ACC112 (cell line): Measurements from ENCODE around the gene TMEM233.

Experiments
- H2AFZ ChIP-seq: fragments of 200-600 bp; sonication (generic); one replicate; pipeline ENCODE4 v1.6.0; 2017; ENCODE audit warnings: antibody characterized with exemption, low read length; ENCODE audit not compliant: unreplicated experiment
- H3K27ac ChIP-seq: fragments of 200-600 bp; sonication (generic); 2 replicates; pipeline ENCODE4 v1.5.1; 2014; ENCODE audit warnings: low read depth, mild to moderate bottlenecking, antibody characterized with exemption, low read length, moderate library complexity
- H3K27me3 ChIP-seq: fragments of 200-600 bp; sonication (generic); 2 replicates; pipeline ENCODE4 v1.6.1; 2014; ENCODE audit warnings: mild to moderate bottlenecking, antibody characterized with exemption, low read length, moderate library complexity, mixed read lengths; ENCODE audit not compliant: insufficient read depth
- H3K36me3 ChIP-seq: fragments of 200-600 bp; sonication (generic); 2 replicates; pipeline ENCODE4 v1.6.1; 2016; ENCODE audit warnings: mild to moderate bottlenecking, antibody characterized with exemption, low read length, moderate library complexity, mixed read lengths; ENCODE audit not compliant: insufficient read depth
- H3K4me1 ChIP-seq: fragments of 200-600 bp; sonication (generic); one replicate; pipeline ENCODE4 v1.6.1; 2016; ENCODE audit warnings: low read length, mixed read lengths; ENCODE audit not compliant: insufficient read depth, unreplicated experiment, control insufficient read depth
- H3K4me3 ChIP-seq: fragments of 200-600 bp; sonication (generic); 2 replicates; pipeline ENCODE4 v1.5.1; 2014; ENCODE audit warnings: mild to moderate bottlenecking, low read depth, low read length
- H3K79me2 ChIP-seq: fragments of 200-600 bp; sonication (generic); one replicate; pipeline ENCODE4 v1.6.0; 2016; ENCODE audit warnings: low read length; ENCODE audit not compliant: control insufficient read depth, unreplicated experiment, insufficient read depth

TMEM233 gene

GRCh38 chr12:119627686-119628085 is 34.1 kb downstream of the TMEM233 start:
- Histone ChIP-seq H3K79me2 (no peaks in the 10 kb centered on the region), H3K4me1 (peaks cover 7% of the 10 kb centered on the region), H3K4me3 (no peak overlapping the region), H3K27me3 (no peaks in the 10 kb centered on the region), H2AFZ (no peak overlapping the region), H3K27ac (no peak overlapping the region), H3K36me3 (peaks cover 5% of the 10 kb centered on the region; the same call in 1 of the 2 replicates)

- Histone ChIP-seq H3K4me1 (peaks cover 7% of the 10 kb centered on the region), H3K27me3 (no peaks in the 10 kb centered on the region), H3K27ac (no peak overlapping the region), H3K4me3 (no peak overlapping the region), H3K79me2 (no peaks in the 10 kb centered on the region), H2AFZ (no peak overlapping the region), H3K36me3 (peaks cover 8% of the 10 kb centered on the region; the same call in 1 of the 2 replicates)
Measured at GRCh38 chr12:119630223-119630780, 36.7 kb downstream of the TMEM233 start.

DNA sequence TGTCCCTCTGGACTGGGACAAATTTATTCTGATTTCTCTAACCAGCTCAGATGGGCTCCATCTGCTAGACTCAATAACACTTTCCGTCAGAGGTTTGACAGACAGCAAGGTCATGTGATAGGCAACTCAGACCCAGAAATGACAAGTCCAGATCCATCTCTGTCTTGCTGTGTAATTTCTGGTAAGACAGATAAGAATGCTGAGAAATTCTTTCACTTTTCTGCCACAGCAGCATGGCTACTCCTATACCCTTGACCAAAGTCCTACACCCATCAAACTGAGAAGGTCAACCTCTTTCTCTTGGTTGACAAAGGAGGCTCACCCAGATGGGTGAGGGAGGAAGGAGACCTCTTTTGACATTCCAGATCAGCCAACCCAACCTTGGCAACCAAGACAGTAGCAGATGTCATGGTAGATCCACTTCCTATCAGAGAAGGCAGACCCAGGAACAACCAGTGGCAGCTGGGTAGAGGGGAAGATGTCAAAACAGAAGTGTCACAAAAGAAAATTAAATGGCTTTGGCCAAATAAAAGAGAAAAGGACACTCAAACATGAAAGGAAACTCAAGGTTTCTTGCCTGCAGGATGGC is 37.5 kb downstream of the TMEM233 start:
- no peak overlapping the region for H2AFZ ChIP-seq
- peaks cover 7% of the 10 kb centered on the region for H3K4me1 ChIP-seq
- no peaks in the 10 kb centered on the region for H3K79me2 ChIP-seq
- H3K27me3 ChIP-seq: no peaks in the 10 kb centered on the region
- no peak overlapping the region for H3K27ac ChIP-seq
- peaks cover 12% of the 10 kb centered on the region; the same call in 1 of the 2 replicates for H3K36me3 ChIP-seq
- no peak overlapping the region for H3K4me3 ChIP-seq

DNA sequence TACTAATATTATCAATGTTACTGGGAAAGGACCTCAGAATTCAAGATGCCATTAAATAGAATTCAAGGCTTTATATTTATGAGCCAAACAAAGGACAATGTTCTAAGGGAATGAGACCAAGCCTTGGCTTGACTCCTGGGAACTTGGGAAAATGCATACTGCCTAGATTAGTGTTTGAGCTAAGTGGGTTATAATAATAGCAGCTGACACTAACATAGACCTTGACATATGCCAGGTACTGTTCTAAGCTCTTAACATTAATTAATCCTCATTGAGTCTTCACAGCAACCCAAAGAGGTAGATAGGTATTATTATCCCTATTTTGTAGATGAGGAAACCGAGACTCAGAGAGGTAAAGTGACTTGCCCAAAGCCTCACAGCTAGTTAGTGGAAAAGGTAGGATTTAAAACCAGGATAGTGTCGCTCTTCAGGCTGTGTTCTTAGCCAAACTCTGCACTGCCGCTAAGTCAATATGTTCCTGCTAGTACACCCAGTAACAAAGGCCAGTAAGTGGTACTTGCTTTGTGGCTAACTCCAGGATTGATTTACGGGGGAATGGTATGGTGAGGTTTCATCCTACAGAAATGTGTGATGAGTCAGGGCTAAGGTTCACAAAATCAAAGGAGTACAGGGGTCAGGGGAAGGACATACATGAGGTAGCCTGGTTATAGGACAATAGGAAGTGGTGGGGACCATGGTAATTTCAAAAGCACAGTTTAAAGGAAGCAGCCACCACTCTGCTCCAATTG is 38.5 kb downstream of the TMEM233 start:
- Histone ChIP-seq H3K4me3 (no peak overlapping the region), H3K27ac (no peak overlapping the region), H3K4me1 (peaks cover 7% of the 10 kb centered on the region), H3K27me3 (no peaks in the 10 kb centered on the region), H2AFZ (no peak overlapping the region), H3K36me3 (peaks cover 18% of the 10 kb centered on the region; the same call in 1 of the 2 replicates), H3K79me2 (no peaks in the 10 kb centered on the region)

DNA sequence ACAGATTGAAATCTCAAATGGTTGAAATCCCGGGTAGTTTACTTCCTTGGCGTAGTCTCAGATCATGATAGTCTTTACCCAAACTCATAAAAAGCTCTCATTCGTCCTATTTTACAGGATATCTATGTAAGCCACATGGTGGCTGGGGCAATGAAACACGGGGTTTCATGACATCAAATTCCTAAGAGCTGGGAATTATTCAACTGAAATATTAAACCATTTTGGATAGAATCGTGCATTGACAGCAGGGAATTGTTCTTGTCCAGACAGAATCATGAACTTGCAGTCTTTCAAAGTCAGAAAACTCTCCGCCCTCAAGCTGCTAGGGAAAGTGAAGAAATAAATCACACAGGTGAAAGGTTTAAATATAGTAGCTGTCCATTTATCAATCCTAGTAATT is 41.2 kb downstream of the TMEM233 start:
- Histone ChIP-seq H3K4me3 (no peak overlapping the region), H3K36me3 (peaks cover 15% of the 10 kb centered on the region; the same call in 1 of the 2 replicates), H3K4me1 (peaks cover 7% of the 10 kb centered on the region), H3K79me2 (no peaks in the 10 kb centered on the region), H2AFZ (no peak overlapping the region), H3K27me3 (no peaks in the 10 kb centered on the region), H3K27ac (no peak overlapping the region)

DNA sequence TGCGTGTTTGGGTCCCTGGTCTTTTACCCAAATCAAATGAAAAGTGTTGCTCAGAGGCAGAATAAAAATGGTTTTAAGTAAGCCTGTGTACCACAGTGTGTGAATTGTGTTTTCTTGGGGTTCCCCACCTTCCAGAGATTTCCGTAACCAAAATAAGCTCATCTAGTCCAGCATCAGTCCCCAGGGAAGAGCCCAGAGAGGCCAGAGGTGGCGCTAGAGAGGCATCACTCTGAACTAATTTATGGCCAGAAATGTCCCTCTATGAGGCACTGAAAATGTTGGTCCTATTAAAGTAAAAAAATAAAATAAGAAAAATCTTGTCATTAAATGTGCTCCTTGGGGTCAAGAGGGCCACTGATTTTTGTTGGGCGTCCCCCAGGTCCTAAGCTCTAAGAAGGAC is 49.4 kb downstream of the TMEM233 start:
- no peaks in the 10 kb centered on the region; the same call in 1 of the 2 replicates for H3K36me3 ChIP-seq
- no peak overlapping the region for H3K27ac ChIP-seq
- no peak overlapping the region for H3K4me3 ChIP-seq
- H2AFZ ChIP-seq: no peak overlapping the region
- no peaks in the 10 kb centered on the region for H3K27me3 ChIP-seq
- no peaks in the 10 kb centered on the region for H3K79me2 ChIP-seq
- no peaks in the 10 kb centered on the region for H3K4me1 ChIP-seq

GRCh38 chr12:119644930-119645329 is 51.4 kb downstream of the TMEM233 start:
- H3K79me2 ChIP-seq: no peaks in the 10 kb centered on the region
- no peak overlapping the region for H3K4me3 ChIP-seq
- H3K4me1 ChIP-seq: no peaks in the 10 kb centered on the region
- H3K27ac ChIP-seq: no peak overlapping the region
- no peaks in the 10 kb centered on the region for H3K27me3 ChIP-seq
- no peak overlapping the region for H2AFZ ChIP-seq
- no peaks in the 10 kb centered on the region; the same call in 1 of the 2 replicates for H3K36me3 ChIP-seq

DNA sequence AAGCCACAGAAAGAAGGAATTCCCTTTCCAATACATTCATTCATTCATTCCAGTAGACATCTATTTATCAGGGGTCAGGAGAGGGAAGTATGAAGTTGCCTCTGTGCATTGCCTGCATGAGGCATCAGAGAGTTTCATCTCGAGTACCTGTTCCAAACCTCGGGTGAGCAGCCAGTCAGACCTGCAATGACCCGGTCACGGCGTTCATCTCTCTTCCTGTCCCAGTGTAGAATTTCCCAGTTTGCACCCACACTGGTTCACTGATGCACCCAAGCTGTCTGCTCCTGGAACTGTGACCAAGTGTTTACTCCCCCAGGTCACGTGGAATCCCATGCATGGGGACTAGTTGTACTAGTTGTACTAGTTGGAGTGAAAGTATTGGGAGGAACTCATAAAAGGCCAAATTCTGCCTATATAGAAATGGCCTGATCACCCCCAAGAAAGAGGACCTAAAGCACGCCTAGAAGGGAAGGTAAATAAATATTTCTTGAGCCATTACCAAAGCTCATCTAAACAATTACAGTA is 52.0 kb downstream of the TMEM233 start:
- no peak overlapping the region for H3K27ac ChIP-seq
- H2AFZ ChIP-seq: no peak overlapping the region
- H3K4me3 ChIP-seq: no peak overlapping the region
- H3K36me3 ChIP-seq: no peaks in the 10 kb centered on the region; the same call in 1 of the 2 replicates
- no peaks in the 10 kb centered on the region for H3K27me3 ChIP-seq
- H3K79me2 ChIP-seq: no peaks in the 10 kb centered on the region
- H3K4me1 ChIP-seq: no peaks in the 10 kb centered on the region

DNA sequence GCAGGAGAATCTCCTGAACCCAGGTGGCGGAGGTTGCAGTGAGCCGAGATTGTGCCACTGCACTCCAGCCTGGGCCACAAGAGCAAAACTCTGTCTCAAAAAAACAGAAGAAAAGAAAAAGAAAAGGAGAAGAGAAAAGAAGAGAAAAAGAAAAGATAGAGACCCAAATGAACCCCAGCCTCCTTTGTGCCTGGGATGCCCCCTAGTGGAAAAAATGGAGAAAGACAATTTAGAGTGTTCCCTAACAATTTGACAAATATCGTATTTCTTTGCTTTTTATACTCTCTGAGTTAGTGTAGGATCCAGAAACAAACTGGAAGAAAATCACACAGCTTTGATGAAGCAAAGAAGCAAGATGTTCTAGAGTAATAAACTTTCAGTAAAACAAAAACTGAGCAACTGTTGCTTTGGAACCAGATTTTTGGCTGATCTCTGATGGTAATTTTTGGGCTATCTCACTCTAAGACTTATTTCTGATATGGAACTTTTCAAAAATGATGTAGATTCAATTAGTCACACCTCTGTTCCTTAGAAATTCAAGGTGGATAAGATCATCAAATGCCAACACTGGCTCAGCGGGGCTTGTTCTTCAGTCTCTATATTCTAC is 55.7 kb downstream of the TMEM233 start:
- H3K27me3 ChIP-seq: no peaks in the 10 kb centered on the region
- H3K4me3 ChIP-seq: no peak overlapping the region
- H3K4me1 ChIP-seq: no peaks in the 10 kb centered on the region
- H3K36me3 ChIP-seq: no peaks in the 10 kb centered on the region
- H3K27ac ChIP-seq: no peak overlapping the region
- no peaks in the 10 kb centered on the region for H3K79me2 ChIP-seq
- H2AFZ ChIP-seq: no peak overlapping the region

DNA sequence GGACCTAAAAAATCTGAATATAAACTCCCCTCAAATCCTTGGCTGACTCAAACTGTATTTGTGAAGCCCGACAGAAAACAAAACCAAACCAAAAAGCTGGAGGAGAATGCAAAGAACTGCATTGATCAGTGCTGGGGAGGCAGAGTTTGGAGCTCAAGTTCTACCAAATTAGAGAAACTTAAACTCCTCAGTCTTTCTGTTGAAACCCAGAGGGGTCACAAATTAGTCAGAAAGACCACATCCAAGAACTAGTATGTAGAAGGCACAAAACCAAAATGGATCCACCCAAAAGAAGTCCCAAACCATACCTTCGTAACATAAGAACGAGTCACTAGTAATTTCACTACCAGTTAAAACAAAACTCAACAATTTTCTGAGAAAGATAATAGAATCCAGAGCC is 59.1 kb downstream of the TMEM233 start:
- Histone ChIP-seq H3K79me2 (no peaks in the 10 kb centered on the region), H3K27me3 (no peaks in the 10 kb centered on the region), H3K36me3 (no peaks in the 10 kb centered on the region), H3K27ac (no peak overlapping the region), H3K4me3 (no peak overlapping the region), H3K4me1 (no peaks in the 10 kb centered on the region), H2AFZ (no peak overlapping the region)
